ENCODE results near the gene SSC5D. TPM values are rescaled to one million over a fixed set of nuclear protein-coding genes. Genes with fewer than 3 reads are reported as not detected.
"Not testable (repeated sequence)": the region's sequence is repeated elsewhere in the genome, so short reads cannot be mapped to it uniquely, and the experiment has no call there.

Gene SSC5D
- total RNA-seq, 2 donors from 2014 or later: 2.2 to 7.4 TPM

DNA sequence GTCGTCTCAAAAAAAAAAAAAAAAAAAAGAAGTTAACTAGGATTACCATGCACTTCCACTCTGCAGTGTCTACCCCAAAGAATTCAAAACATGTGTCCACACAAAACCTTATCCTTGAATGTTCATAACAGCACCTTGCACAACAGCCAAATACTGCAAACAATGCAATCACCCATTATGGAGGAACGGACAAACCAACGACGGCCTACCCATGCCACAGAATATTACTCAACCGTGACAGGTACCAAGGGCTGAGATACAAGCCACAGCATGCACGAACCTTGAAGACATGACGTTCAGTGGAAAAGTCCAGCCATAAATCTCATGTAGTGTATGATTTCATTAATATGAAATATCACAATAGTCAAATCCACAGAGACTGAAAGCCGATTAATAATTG lies 42.2 kb upstream of the SSC5D start:
- Histone ChIP-seq H3K36me3 (no peaks in the 10 kb centered on the region), H3K9me3 (no peaks in the 10 kb centered on the region), H3K4me1 (no peaks in the 10 kb centered on the region), H3K9ac (ENCODE audit: low read depth in 2 of 2, low read length in 2 of 2) (no peak overlapping the region), H3K27me3 (peaks cover 42% of the 10 kb centered on the region), H3K27ac (no peak overlapping the region), H3K4me3 (no peak overlapping the region)
- TF ChIP-seq, protein P1, sequence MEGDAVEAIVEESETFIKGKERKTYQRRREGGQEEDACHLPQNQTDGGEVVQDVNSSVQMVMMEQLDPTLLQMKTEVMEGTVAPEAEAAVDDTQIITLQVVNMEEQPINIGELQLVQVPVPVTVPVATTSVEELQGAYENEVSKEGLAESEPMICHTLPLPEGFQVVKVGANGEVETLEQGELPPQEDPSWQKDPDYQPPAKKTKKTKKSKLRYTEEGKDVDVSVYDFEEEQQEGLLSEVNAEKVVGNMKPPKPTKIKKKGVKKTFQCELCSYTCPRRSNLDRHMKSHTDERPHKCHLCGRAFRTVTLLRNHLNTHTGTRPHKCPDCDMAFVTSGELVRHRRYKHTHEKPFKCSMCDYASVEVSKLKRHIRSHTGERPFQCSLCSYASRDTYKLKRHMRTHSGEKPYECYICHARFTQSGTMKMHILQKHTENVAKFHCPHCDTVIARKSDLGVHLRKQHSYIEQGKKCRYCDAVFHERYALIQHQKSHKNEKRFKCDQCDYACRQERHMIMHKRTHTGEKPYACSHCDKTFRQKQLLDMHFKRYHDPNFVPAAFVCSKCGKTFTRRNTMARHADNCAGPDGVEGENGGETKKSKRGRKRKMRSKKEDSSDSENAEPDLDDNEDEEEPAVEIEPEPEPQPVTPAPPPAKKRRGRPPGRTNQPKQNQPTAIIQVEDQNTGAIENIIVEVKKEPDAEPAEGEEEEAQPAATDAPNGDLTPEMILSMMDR (IDR thresholded peaks at IDR 0.05): no peak
- no peak for DNase-seq
- intact Hi-C loops (cut with DNase I): no loop called here

DNA sequence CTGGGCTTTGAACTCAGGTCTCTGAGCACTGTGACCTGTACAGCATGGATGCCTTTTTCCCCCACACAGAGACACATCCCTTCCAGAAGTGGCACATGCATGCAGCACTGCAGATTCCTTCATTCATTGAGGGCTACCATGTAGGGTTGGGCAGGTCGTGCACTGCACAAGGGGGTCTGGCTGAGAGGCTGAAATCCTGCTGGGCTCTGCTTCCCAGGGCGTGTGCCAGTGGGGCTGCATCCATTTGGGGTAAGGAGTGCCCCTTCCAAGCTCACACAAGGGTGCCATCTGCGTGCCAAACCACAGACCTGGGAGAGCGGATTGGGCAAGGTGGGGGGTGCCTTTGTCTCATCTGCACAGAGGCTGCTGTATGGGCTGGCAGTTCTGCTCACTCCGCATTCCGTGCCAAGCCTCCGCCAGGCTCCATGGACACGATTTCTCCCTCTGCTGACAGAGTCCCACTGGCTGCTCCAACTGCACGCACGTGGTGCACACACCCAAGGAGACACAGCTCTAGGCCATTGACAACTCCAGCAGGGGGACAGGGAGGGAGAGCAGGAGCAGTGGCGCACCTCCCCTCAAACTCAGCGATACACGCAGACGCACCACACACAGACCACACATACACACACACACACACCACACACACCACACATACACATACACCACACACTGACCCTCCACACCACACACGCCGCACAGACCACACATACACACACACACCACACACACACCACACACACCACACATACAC lies 40.6 kb upstream of the SSC5D start:
- Histone ChIP-seq H3K27ac (no peak overlapping the region), H3K36me3 (no peaks in the 10 kb centered on the region), H3K4me3 (no peak overlapping the region), H3K27me3 (peaks cover 43% of the 10 kb centered on the region), H3K9me3 (no peaks in the 10 kb centered on the region), H3K9ac (ENCODE audit: low read depth in 2 of 2, low read length in 2 of 2) (no peak overlapping the region), H3K4me1 (no peaks in the 10 kb centered on the region)
- TF ChIP-seq, protein P1 (IDR thresholded peaks at IDR 0.05): no peak
- no peak for DNase-seq
- intact Hi-C loops (cut with DNase I): no loop called here

DNA sequence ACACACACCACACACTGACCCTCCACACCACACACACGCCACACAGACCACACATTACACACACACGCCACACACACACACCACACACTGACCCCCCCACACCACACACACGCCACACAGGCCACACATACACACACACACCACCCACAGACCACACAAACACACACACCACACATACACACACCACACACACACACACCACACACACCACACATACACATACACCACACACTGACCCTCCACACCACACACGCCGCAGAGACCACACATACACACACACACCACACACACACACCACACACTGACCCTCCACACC lies 40.1 kb upstream of the SSC5D start:
- H3K9ac ChIP-seq (ENCODE audit: low read depth in 2 of 2, low read length in 2 of 2); DNase-seq; H3K36me3 ChIP-seq; H3K4me1 ChIP-seq; H3K9me3 ChIP-seq; H3K4me3 ChIP-seq; H3K27ac ChIP-seq; intact Hi-C loops (cut with DNase I): not testable (repeated sequence)
- H3K27me3 ChIP-seq: peaks cover 39% of the 10 kb centered on the region

DNA sequence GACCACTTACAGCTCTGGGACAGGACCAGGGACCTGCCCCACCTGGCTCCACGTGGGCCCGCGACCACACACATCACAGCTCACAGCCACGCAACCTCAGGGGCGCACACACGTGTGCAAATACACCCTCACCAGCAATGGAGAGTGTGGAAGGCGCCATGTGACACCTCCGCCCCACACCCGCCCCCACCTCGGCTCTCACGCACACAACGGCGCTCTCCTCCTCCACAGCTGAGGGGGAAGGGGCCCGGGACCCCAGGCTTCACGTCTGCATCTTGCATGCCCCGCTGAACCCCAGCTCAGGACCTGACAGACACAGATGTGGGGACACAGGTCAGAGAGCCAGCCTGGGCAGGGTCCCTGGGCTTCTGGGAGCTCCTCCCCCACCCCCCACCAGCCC lies 38.8 kb upstream of the SSC5D start:
- Histone ChIP-seq H3K36me3 (no peaks in the 10 kb centered on the region), H3K4me3 (no peak overlapping the region), H3K27ac (no peak overlapping the region), H3K27me3 (peaks cover 27% of the 10 kb centered on the region), H3K9me3 (no peaks in the 10 kb centered on the region), H3K4me1 (no peaks in the 10 kb centered on the region), H3K9ac (ENCODE audit: low read depth in 2 of 2, low read length in 2 of 2) (no peak overlapping the region)
- no peak for DNase-seq
- intact Hi-C loops (cut with DNase I): no loop called here
- TF ChIP-seq, protein P1 (IDR thresholded peaks at IDR 0.05): no peak

DNA sequence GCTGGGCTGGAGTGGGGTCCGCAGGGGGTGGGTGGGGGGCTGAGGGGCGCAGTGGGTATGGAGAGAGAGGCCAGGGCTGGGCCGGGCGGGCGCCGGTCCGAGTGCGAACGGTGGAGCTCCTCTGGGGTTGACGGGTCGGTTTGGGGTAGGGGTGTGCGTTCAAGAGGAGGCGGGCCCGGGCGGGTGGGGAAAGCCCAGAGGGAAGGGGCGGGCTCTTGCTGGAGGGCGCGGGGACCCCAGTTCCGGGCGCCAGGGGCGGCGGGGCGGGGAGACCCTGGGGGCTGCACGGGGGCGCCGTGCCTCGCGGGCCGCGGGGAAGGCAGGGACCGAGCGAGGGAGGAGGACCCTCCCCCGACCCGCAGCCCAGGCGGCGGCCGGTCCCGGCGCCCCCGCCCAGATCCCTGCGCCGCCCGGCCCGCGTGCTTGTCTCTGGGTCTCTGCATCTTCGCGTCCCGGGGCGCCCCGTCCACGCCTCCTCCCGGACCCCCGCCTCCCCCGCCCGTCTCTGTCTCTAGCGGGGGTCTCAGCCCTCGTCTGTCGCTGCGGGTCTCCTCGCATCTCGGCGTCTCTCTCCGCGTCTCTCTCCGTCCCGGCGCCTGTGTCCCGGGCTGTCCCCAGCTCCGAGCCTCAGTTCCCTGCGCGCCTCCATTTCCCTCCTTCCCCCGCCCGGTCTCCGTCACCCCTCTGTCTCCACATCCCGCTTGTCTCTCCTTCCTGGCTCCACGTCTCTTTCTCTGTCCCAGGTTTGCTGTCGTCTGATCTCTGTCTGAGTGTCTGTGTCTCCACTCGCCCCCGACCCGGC lies 36.9 kb upstream of the SSC5D start:
- Histone ChIP-seq H3K9me3 (no peaks in the 10 kb centered on the region), H3K27me3 (peaks cover 22% of the 10 kb centered on the region), H3K4me1 (no peaks in the 10 kb centered on the region), H3K36me3 (no peaks in the 10 kb centered on the region), H3K4me3 (no peak overlapping the region), H3K9ac (ENCODE audit: low read depth in 2 of 2, low read length in 2 of 2) (no peak overlapping the region), H3K27ac (no peak overlapping the region)
- intact Hi-C loops (cut with DNase I): no loop called here
- DNase-seq: no peak
- TF ChIP-seq, protein P1 (IDR thresholded peaks at IDR 0.05): no peak
